Fibroblast of skin of right quadriceps (primary cell): Measurements from ENCODE around the gene AIDA.
"Not testable (repeated sequence)": the region's sequence is repeated elsewhere in the genome, so short reads cannot be mapped to it uniquely, and the experiment has no call there.

Source experiments
- DNase-seq: peaks from one replicate; pipeline ENCODE4 v3.0.0-alpha.2; 2013

The AIDA gene

GRCh38 chr1:222712253-222713090 is at the start of gene AIDA, which contains the start of gene BROX:
TSS of gene AIDA (minus strand) at chr1:222712491. CDS start at chr1:222712317, 174 bp downstream.
TSS of gene BROX (plus strand) at chr1:222712564. CDS start at chr1:222715700, 3,136 bp downstream.
- peak; percentile 86 for DNase-seq

- DNase-seq, result no peak
These were observed 48.8 kb upstream of the AIDA start for GRCh38 chr1:222761083-222761482.

GRCh38 chr1:222759451-222760035 is 47.3 kb upstream of the AIDA start:
- DNase-seq, result no peak

GRCh38 chr1:222757646-222758268 is 45.5 kb upstream of the AIDA start:
- no peak for DNase-seq

- peak; percentile 82 for DNase-seq
These were observed 42.3 kb upstream of the AIDA start for GRCh38 chr1:222754366-222755139.

GRCh38 chr1:222751255-222751654 is 39.0 kb upstream of the AIDA start:
- DNase-seq, result no peak

- no peak for DNase-seq
These were observed 38.4 kb upstream of the AIDA start for GRCh38 chr1:222750651-222751050.

- no peak for DNase-seq
These were observed 37.6 kb upstream of the AIDA start for GRCh38 chr1:222749927-222750326.

- not testable (repeated sequence) for DNase-seq
These were observed 29.6 kb upstream of the AIDA start for GRCh38 chr1:222741630-222742457.

- DNase-seq, result no peak
These were observed 27.6 kb upstream of the AIDA start for GRCh38 chr1:222739929-222740328.

- DNase-seq, result no peak
These were observed 27.2 kb upstream of the AIDA start for GRCh38 chr1:222739465-222739864.

GRCh38 chr1:222736972-222737371 is 24.7 kb upstream of the AIDA start, which contains the start of gene FAM177B:
TSS of gene FAM177B (plus strand) at chr1:222737202. CDS start at chr1:222746546, 9,344 bp downstream.
- DNase-seq, result no peak

GRCh38 chr1:222736470-222736869 is 24.2 kb upstream of the AIDA start:
- no peak for DNase-seq

- no peak for DNase-seq
These were observed 22.4 kb upstream of the AIDA start for GRCh38 chr1:222734740-222735139.

- no peak for DNase-seq
These were observed 20.2 kb upstream of the AIDA start for GRCh38 chr1:222732216-222733159.

- DNase-seq, result no peak
These were observed 18.6 kb upstream of the AIDA start for GRCh38 chr1:222730866-222731265.

GRCh38 chr1:222728746-222729145 is 16.5 kb upstream of the AIDA start:
- DNase-seq, result no peak

GRCh38 chr1:222716393-222716792 is 4.1 kb upstream of the AIDA start:
- no peak for DNase-seq

- peak; percentile 94 for DNase-seq
These were observed 1.0 kb upstream of the AIDA start for GRCh38 chr1:222713091-222713961.
